Measurements from ENCODE around the gene SLFN5. TPM values are rescaled to one million over a fixed set of nuclear protein-coding genes. Genes with fewer than 3 reads are reported as not detected.
"Not testable (repeated sequence)": the region's sequence is repeated elsewhere in the genome, so short reads cannot be mapped to it uniquely, and the experiment has no call there.

Gene SLFN5
- total RNA-seq, 2 donors from 2014 or later = 53.8 to 70.3 TPM

DNA sequence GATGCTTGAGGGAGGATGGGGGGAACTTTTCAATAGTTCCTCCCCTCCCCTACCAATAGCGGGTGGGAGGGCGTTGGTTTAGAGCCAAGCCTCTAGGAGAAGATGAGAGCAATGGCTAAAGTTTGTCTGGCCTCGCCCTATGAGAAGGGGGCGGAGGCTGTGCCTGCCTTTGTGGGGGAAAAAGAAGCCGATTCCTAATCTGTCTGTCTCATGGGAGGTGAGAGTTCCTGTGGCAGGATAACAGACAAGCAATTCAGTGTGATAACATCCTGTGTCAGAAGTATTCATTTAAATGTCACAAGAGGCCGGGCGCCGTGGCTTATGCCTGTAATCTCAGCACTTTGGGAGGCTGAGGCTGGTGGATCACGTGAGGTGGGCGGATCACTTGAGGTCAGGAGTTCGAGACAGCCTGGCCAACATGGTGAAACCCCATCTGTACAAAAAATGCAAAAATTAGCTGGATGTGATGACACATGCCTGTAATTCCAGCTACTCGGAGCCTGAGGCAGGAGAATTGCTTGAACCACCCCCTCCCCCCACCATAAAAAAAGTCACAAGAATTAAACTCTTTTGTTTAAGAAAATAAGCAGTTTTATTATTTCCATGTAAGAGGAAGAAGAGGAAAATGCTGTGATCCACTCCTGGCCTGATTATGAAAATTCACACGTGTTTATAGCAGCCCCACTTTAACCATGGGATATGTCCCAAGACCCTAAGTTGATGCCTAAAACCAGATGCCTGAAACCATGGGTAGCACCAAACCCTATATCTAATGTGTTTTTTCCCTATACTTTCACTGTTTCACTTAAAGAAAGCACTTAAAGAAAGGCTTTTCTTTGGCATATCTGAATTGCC, 1.7 kb downstream of the SLFN5 start:
- H3K4me1 Mint-ChIP-seq (ENCODE audit: low read depth) = peaks cover 70% of the 10 kb centered on the region
- no peaks in the 10 kb centered on the region for H3K9me3 Mint-ChIP-seq
- H3K36me3 Mint-ChIP-seq (ENCODE audit: insufficient read depth in 2 of 2) = peaks cover 10 to 20% of the 10 kb centered on the region in 2 donors
- peak; percentile 50 to 51 for ATAC-seq (replicated peaks in 1 of 2)
- no peaks in the 10 kb centered on the region for H3K27me3 Mint-ChIP-seq (ENCODE audit: low read depth)
- peak overlapping the region; percentile 92 to 96 for H3K4me3 Mint-ChIP-seq
- H3K27ac Mint-ChIP-seq = peak overlapping the region; percentile 96
- DNase-seq = peak; percentile 87 to 91

DNA sequence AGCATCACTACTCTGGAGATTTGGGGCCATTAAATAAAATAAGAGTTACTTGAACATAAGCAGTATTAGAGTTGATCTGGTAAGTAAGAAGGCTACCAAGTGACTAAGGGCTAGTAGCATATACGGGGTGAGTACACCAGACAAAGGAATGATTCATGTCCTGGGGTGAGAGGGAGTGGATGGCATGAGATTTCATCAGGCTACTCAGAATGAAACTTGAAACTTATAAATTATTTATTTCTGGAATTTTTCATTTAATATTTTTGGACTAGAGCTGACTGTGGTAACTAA, 2.3 kb downstream of the SLFN5 start:
- H3K9me3 Mint-ChIP-seq = no peaks in the 10 kb centered on the region
- ATAC-seq (replicated peaks in 1 of 2) = peak; percentile 48 to 50
- H3K4me3 Mint-ChIP-seq = peak overlapping the region; percentile 92 to 96
- peak; percentile 39 to 48 for DNase-seq
- H3K36me3 Mint-ChIP-seq (ENCODE audit: insufficient read depth in 2 of 2) = peaks cover 11 to 21% of the 10 kb centered on the region in 2 donors
- H3K4me1 Mint-ChIP-seq (ENCODE audit: low read depth) = peaks cover 64% of the 10 kb centered on the region
- H3K27ac Mint-ChIP-seq = peak overlapping the region; percentile 96
- H3K27me3 Mint-ChIP-seq (ENCODE audit: low read depth) = no peaks in the 10 kb centered on the region

- no peak for DNase-seq
- H3K9me3 Mint-ChIP-seq = no peaks in the 10 kb centered on the region
- peak overlapping the region in 1 of 2 donors; percentile 53 for H3K4me3 Mint-ChIP-seq
- H3K27ac Mint-ChIP-seq = peak overlapping the region; percentile 66
- H3K4me1 Mint-ChIP-seq (ENCODE audit: low read depth) = peaks cover 68% of the 10 kb centered on the region
- no peak for ATAC-seq (replicated peaks in 1 of 2)
- peaks cover 4 to 12% of the 10 kb centered on the region in 2 donors for H3K36me3 Mint-ChIP-seq (ENCODE audit: insufficient read depth in 2 of 2)
- no peaks in the 10 kb centered on the region for H3K27me3 Mint-ChIP-seq (ENCODE audit: low read depth)
Observed at GRCh38 chr17:35252651-35253050, 9.8 kb downstream of the SLFN5 start.

DNA sequence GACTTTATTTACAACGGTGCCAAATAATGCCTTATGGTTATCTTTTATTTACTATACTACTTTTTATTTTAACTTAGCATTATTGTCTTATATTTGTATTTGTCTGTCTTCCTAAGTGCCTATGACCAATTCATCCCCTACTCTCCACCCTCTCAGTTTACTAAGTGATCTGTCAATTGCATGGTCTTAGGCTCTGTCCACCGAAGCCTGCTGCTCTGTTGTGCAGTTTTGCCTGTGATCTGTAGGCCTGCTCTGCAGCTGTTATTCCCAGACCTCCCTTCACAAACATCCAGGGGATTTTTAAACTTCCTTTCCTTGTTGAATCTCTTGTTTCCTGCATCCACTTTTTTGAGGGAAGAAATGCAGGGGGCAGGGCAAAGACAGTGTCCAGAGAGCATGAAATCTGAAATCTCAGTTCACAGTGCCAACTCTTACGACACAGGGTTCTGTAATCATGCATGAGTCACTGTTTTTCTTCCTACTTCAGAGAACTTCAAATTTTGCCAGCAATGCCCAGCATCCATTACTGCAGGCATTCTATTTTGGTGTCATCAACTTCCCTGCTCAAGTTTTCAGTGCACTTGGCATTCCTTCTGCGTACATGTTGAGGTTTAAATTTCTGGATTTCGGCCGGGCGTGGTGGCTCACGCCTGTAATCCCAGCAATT, 11.4 kb downstream of the SLFN5 start:
- H3K36me3 Mint-ChIP-seq (ENCODE audit: insufficient read depth in 2 of 2) = peaks cover 8 to 13% of the 10 kb centered on the region in 2 donors
- ATAC-seq (replicated peaks in 1 of 2) = peak in 1 of 2 donors; percentile 45
- H3K4me3 Mint-ChIP-seq = peak overlapping the region in 1 of 2 donors; percentile 4
- peaks cover 63% of the 10 kb centered on the region for H3K4me1 Mint-ChIP-seq (ENCODE audit: low read depth)
- no peaks in the 10 kb centered on the region for H3K27me3 Mint-ChIP-seq (ENCODE audit: low read depth)
- DNase-seq = no peak
- no peak overlapping the region for H3K27ac Mint-ChIP-seq
- no peaks in the 10 kb centered on the region for H3K9me3 Mint-ChIP-seq

DNA sequence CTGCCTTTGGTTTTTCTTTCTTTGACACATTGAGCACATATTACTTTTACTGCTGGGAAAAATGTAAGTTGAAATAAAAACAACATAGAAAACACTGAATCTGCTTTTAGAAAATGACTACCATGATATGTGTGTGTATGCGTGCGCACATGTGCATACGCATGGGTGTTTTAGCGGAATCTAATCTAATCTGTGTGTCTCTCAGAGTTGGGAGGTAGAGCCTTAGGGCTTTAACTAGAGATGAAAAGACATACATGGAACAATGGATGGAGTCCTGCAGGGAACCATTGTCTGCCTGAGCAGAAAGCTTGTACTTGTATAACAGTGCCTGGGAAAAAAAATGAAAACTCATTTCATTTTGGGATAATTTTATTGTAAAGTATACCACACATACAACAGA, 12.4 kb downstream of the SLFN5 start:
- H3K36me3 Mint-ChIP-seq (ENCODE audit: insufficient read depth in 2 of 2) = peaks cover 8 to 11% of the 10 kb centered on the region in 2 donors
- H3K4me3 Mint-ChIP-seq = no peak overlapping the region
- DNase-seq = no peak
- peaks cover 63% of the 10 kb centered on the region for H3K4me1 Mint-ChIP-seq (ENCODE audit: low read depth)
- no peak for ATAC-seq (replicated peaks in 1 of 2)
- H3K27ac Mint-ChIP-seq = peak overlapping the region; percentile 40
- H3K27me3 Mint-ChIP-seq (ENCODE audit: low read depth) = no peaks in the 10 kb centered on the region
- no peaks in the 10 kb centered on the region for H3K9me3 Mint-ChIP-seq

DNA sequence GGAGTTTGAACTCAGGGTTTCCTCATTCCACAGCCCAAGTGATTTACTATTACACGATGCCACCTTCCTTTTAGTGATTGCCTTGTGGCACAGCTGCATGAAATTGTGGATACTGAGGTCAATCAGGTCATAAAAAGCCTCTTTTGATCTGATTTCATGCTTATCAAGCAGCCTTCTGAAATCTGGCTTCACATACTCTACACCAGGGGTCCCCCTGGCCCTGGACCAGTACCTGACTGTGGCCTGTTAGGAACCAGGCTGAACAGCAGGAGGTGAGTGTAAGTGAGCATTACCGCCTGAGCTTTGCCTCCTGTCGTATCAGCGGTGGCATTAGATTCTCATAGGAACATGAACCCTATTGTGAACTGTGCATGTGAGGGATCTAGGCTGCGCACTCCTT, 13.8 kb downstream of the SLFN5 start:
- DNase-seq (no peak), ATAC-seq (replicated peaks in 1 of 2) (no peak)
- peaks cover 8 to 11% of the 10 kb centered on the region in 2 donors for H3K36me3 Mint-ChIP-seq (ENCODE audit: insufficient read depth in 2 of 2)
- H3K27me3 Mint-ChIP-seq (ENCODE audit: low read depth) = no peaks in the 10 kb centered on the region
- H3K4me1 Mint-ChIP-seq (ENCODE audit: low read depth) = peaks cover 63% of the 10 kb centered on the region
- peak overlapping the region in 1 of 2 donors; percentile 13 for H3K4me3 Mint-ChIP-seq
- H3K9me3 Mint-ChIP-seq = no peaks in the 10 kb centered on the region
- peak overlapping the region; percentile 34 for H3K27ac Mint-ChIP-seq

DNA sequence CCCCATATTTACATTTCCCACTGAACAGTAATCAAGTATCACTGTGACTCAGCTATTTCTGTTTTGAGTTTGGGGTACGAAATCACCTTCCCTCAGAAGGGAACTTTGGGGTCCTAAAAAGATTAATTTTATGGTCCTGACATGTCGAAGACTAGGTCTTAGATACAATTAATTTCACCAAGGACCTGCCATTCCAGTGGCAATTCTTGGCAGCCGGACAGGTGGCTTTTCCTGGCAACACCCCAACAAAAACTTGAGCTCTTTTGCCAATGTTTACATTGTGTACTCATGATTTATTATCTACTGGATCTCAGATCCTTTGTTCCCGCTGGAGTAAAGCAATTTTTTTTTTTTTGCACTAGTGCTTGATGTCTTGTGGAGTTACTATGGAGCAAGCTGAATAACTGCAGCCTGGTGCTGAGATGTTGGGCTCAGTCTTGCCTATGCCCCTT, 14.4 kb downstream of the SLFN5 start:
- no peaks in the 10 kb centered on the region for H3K9me3 Mint-ChIP-seq
- peaks cover 8 to 11% of the 10 kb centered on the region in 2 donors for H3K36me3 Mint-ChIP-seq (ENCODE audit: insufficient read depth in 2 of 2)
- no peak overlapping the region for H3K4me3 Mint-ChIP-seq
- H3K4me1 Mint-ChIP-seq (ENCODE audit: low read depth) = peaks cover 62% of the 10 kb centered on the region
- no peak for DNase-seq
- peak overlapping the region; percentile 57 for H3K27ac Mint-ChIP-seq
- no peaks in the 10 kb centered on the region for H3K27me3 Mint-ChIP-seq (ENCODE audit: low read depth)
- ATAC-seq (replicated peaks in 1 of 2) = peak in 1 of 2 donors; percentile 23

DNA sequence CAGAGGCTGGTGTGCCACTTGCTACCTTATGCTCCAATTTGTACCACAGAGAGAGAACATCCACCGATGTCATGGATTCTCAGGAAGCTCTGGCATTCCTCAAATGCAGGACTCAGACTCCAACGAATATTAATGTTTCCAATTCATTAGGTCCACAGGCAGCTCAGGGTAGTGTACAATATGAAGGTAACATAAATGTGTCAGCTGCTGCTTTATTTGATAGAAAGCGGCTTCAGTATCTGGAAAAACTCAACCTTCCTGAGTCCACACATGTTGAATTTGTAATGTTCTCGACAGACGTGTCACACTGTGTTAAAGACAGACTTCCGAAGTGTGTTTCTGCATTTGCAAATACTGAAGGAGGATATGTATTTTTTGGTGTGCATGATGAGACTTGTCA, 16.1 kb downstream of the SLFN5 start:
- DNase-seq = no peak
- no peak overlapping the region for H3K27ac Mint-ChIP-seq
- no peak overlapping the region for H3K4me3 Mint-ChIP-seq
- H3K36me3 Mint-ChIP-seq (ENCODE audit: insufficient read depth in 2 of 2) = peaks cover 12 to 17% of the 10 kb centered on the region in 2 donors
- peaks cover 47% of the 10 kb centered on the region for H3K4me1 Mint-ChIP-seq (ENCODE audit: low read depth)
- no peaks in the 10 kb centered on the region for H3K9me3 Mint-ChIP-seq
- ATAC-seq (replicated peaks in 1 of 2) = no peak
- no peaks in the 10 kb centered on the region for H3K27me3 Mint-ChIP-seq (ENCODE audit: low read depth)

- Mint-ChIP-seq H3K36me3 (ENCODE audit: insufficient read depth in 2 of 2) (peaks cover 19 to 28% of the 10 kb centered on the region in 2 donors), H3K9me3 (no peaks in the 10 kb centered on the region), H3K27me3 (ENCODE audit: low read depth) (no peaks in the 10 kb centered on the region), H3K4me3 (peak overlapping the region in 1 of 2 donors; percentile 49), H3K4me1 (ENCODE audit: low read depth) (peaks cover 56% of the 10 kb centered on the region), H3K27ac (peak overlapping the region; percentile 77)
- ATAC-seq (replicated peaks in 1 of 2) (no peak), DNase-seq (no peak)
Observed at GRCh38 chr17:35265071-35265470, 22.2 kb downstream of the SLFN5 start.

- no peaks in the 10 kb centered on the region for H3K27me3 Mint-ChIP-seq (ENCODE audit: low read depth)
- no peaks in the 10 kb centered on the region for H3K9me3 Mint-ChIP-seq
- peak overlapping the region; percentile 33 for H3K27ac Mint-ChIP-seq
- ATAC-seq (replicated peaks in 1 of 2) = no peak
- peaks cover 59% of the 10 kb centered on the region for H3K4me1 Mint-ChIP-seq (ENCODE audit: low read depth)
- peaks cover 19 to 27% of the 10 kb centered on the region in 2 donors for H3K36me3 Mint-ChIP-seq (ENCODE audit: insufficient read depth in 2 of 2)
- H3K4me3 Mint-ChIP-seq = peak overlapping the region in 1 of 2 donors; percentile 3
- no peak for DNase-seq
Observed at GRCh38 chr17:35265566-35266141, 22.8 kb downstream of the SLFN5 start.

DNA sequence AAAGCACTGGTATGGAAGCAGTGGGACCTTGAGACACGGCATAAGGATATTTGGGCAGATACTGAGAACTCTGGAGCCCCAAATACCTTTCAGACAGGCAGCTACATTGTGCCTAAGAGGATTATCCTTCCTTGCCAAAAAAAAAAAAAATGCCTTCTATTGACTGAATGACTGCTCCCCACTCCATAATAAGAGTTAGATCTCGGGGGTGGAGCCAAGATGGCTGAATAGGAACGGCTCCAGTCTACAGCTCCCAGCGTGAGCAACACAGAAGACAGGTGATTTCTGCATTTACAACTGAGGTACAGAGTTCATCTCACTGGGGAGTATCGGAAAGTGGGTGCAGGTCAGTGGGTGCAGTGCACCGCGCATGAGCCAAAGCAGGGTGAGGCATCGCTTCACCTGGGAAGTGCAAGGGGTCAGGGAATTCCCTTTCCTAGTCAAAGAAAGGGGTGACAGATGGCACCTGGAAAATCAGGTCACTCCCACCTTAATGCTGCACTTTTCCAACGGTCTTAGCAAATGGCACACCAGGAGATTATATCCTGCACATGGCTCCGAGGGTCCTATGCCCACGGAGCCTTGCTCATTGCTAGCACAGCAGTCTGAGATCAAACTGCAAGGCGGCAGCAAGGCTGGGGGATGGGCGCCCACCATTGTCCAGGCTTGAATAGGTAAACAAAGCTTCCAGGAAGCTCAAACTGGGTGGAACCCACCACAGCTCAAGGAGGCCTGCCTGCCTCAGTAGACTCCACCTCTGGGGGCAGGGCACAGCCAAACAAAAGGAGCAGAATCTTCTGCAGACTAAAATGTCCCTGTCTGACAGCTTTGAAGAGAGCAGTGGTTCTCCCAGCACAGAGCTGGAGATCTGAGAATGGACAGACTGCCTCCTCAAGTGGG, 31.5 kb downstream of the SLFN5 start:
- not testable (repeated sequence) for H3K27ac Mint-ChIP-seq; ATAC-seq (replicated peaks in 1 of 2); H3K27me3 Mint-ChIP-seq (ENCODE audit: low read depth); H3K9me3 Mint-ChIP-seq
- H3K36me3 Mint-ChIP-seq (ENCODE audit: insufficient read depth in 2 of 2) = peaks cover 5 to 14% of the 10 kb centered on the region in 2 donors
- peaks cover 26% of the 10 kb centered on the region for H3K4me1 Mint-ChIP-seq (ENCODE audit: low read depth)
- peak overlapping the region; percentile 58 to 59 for H3K4me3 Mint-ChIP-seq
- DNase-seq = peak in 1 of 2 donors; percentile 19

- not testable (repeated sequence) for ATAC-seq (replicated peaks in 1 of 2); H3K9me3 Mint-ChIP-seq; H3K27me3 Mint-ChIP-seq (ENCODE audit: low read depth); H3K27ac Mint-ChIP-seq; DNase-seq; H3K4me3 Mint-ChIP-seq
- Mint-ChIP-seq H3K36me3 (ENCODE audit: insufficient read depth in 2 of 2) (peaks cover 5 to 12% of the 10 kb centered on the region in 2 donors), H3K4me1 (ENCODE audit: low read depth) (peaks cover 19% of the 10 kb centered on the region)
Observed at GRCh38 chr17:35278454-35278853, 35.6 kb downstream of the SLFN5 start.
